GM18498 (cell line): ENCODE data around the gene IGLL1.
"Not testable (repeated sequence)": the region's sequence is repeated elsewhere in the genome, so short reads cannot be mapped to it uniquely, and the experiment has no call there.

ENCODE experiments used
- ATAC-seq: cut with Tn5 transposase; IDR thresholded peaks from one replicate; pipeline ENCODE4 v1.9.1; 2021; ENCODE audit warnings: mild to moderate bottlenecking, moderate library complexity; ENCODE audit not compliant: unreplicated experiment

Gene IGLL1

DNA sequence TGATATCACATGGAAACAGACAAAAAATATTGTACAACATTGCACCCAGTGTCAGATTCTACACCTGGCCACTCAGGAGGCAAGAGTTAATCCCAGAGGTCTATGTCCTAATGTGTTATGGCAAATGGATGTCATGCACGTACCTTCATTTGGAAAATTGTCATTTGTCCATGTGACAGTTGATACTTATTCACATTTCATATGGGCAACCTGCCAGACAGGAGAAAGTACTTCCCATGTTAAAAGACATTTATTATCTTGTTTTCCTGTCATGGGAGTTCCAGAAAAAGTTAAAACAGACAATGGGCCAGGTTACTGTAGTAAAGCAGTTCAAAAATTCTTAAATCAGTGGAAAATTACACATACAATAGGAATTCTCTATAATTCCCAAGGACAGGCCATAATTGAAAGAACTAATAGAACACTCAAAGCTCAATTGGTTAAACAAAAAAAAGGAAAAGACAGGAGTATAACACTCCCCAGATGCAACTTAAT lies 36.5 kb downstream of the IGLL1 start:
- not testable (repeated sequence) for ATAC-seq

DNA sequence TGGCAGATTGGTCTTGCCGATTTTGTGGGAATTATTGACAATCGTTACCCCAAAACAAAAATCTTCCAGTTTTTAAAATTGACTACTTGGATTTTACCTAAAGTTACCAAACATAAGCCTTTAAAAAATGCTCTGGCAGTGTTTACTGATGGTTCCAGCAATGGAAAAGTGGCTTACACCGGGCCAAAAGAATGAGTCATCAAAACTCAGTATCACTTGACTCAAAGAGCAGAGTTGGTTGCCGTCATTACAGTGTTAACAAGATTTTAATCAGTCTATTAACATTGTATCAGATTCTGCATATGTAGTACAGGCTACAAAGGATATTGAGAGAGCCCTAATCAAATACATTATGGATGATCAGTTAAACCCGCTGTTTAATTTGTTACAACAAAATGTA lies 37.2 kb downstream of the IGLL1 start:
- no peak for ATAC-seq

DNA sequence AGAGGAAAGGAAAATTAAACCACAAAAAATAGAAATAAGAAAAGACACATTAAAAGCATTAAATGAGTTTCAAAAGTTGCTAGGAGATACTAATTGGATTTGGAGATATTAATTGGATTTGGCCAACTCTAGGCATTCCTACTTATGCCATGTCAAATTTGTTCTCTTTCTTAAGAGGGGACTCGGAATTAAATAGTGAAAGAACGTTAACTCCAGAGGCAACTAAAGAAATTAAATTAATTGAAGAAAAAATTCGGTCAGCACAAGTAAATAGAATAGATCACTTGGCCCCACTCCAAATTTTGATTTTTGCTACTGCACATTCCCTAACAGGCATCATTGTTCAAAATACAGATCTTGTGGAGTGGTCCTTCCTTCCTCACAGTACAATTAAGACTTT lies 37.7 kb downstream of the IGLL1 start:
- ATAC-seq, result not testable (repeated sequence)

DNA sequence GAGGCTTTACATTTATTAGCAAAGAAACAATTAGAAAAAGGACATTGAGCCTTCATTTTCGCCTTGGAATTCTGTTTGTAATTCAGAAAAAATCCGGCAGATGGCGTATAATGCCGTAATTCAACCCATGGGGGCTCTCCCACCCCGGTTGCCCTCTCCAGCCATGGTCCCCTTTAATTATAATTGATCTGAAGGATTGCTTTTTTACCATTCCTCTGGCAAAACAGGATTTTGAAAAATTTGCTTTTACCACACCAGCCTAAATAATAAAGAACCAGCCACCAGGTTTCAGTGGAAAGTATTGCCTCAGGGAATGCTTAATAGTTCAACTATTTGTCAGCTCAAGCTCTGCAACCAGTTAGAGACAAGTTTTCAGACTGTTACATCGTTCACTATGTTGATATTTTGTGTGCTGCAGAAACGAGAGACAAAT lies 38.2 kb downstream of the IGLL1 start:
- ATAC-seq, result not testable (repeated sequence)

DNA sequence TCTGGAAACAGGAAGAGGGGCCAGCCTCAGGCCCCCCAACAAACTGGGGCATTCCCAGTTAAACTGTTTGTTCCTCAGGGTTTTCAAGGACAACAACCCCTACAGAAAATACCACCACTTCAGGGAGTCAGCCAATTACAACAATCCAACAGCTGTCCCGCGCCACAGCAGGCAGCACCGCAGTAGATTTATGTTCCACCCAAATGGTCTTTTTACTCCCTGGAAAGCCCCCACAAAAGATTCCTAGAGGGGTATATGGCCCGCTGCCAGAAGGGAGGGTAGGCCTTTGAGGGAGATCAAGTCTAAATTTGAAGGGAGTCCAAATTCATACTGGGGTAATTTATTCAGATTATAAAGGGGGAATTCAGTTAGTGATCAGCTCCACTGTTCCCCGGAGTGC lies 39.3 kb downstream of the IGLL1 start:
- ATAC-seq, result not testable (repeated sequence)

DNA sequence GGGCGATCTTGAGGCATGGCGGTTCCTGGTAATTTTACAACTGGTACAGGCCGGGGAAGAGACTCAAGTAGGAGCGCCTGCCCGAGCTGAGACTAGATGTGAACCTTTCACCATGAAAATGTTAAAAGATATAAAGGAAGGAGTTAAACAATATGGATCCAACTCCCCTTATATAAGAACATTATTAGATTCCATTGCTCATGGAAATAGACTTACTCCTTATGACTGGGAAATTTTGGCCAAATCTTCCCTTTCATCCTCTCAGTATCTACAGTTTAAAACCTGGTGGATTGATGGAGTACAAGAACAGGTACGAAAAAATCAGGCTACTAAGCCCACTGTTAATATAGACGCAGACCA lies 40.3 kb downstream of the IGLL1 start:
- ATAC-seq, result not testable (repeated sequence)

DNA sequence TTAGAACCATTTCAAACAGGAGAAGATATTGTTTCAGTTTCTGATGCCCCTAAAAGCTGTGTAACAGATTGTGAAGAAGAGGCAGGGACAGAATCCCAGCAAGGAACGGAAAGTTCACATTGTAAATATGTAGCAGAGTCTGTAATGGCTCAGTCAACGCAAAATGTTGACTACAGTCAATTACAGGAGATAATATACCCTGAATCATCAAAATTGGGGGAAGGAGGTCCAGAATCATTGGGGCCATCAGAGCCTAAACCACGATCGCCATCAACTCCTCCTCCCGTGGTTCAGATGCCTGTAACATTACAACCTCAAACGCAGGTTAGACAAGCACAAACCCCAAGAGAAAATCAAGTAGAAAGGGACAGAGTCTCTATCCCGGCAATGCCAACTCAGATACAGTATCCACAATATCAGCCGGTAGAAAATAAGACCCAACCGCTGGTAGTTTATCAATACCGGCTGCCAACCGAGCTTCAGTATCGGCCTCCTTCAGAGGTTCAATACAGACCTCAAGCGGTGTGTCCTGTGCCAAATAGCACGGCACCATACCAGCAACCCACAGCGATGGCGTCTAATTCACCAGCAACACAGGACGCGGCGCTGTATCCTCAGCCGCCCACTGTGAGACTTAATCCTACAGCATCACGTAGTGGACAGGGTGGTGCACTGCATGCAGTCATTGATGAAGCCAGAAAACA lies 40.8 kb downstream of the IGLL1 start:
- ATAC-seq, result peak; percentile 48

DNA sequence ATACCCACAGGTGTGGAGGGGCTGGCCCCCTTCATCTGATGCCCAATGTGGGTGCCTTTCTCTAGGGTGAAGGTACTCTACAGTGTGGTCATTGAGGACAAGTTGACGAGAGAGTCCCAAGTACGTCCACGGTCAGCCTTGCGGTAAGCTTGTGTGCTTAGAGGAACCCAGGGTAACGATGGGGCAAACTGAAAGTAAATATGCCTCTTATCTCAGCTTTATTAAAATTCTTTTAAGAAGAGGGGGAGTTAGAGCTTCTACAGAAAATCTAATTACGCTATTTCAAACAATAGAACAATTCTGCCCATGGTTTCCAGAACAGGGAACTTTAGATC lies 41.4 kb downstream of the IGLL1 start:
- ATAC-seq, result not testable (repeated sequence)

DNA sequence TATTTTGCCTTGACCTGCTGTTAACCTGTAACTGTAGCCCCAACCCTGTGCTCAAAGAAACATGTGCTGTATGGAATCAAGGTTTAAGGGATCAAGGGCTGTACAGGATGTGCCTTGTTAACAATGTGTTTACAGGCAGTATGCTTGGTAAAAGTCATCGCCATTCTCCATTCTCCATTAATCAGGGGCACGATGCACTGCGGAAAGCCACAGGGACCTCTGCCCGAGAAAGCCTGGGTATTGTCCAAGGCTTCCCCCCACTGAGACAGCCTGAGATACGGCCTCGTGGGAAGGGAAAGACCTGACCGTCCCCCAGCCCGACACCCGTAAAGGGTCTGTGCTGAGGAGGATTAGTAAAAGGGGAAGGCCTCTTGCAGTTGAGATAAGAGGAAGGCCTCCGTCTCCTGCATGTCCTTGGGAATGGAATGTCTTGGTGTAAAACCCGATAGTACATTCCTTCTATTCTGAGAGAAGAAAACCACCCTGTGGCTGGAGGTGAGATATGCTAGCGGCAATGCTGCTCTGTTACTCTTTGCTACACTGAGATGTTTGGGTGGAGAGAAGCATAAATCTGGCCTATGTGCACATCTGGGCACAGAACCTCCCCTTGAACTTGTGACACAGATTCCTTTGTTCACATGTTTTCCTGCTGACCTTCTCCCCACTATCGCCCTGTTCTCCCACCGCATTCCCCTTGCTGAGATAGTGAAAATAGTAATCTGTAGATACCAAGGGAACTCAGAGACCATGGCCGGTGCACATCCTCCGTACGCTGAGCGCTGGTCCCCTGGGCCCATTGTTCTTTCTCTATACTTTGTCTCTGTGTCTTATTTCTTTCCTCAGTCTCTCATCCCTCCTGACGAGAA lies 42.0 kb downstream of the IGLL1 start:
- ATAC-seq, result not testable (repeated sequence)

DNA sequence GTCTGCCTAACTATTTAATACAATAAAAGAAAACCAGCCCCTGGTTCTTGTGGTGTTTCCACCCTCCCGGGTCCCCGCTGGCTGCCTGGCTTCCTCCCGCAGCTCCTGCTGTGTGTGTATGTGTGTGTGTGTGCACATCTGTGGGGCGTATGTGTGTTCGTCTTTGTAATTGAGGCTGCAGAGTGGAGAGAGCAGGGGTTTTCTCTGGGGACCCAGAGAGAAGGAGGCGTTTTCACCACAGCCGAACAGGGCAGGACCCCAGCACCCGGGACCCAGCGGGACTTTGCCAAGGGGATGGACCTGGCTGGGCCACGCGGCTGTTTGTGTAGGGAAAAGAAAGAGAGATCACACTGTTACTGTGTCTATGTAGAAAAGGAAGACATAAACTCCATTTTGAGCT lies 42.7 kb downstream of the IGLL1 start:
- no peak for ATAC-seq

DNA sequence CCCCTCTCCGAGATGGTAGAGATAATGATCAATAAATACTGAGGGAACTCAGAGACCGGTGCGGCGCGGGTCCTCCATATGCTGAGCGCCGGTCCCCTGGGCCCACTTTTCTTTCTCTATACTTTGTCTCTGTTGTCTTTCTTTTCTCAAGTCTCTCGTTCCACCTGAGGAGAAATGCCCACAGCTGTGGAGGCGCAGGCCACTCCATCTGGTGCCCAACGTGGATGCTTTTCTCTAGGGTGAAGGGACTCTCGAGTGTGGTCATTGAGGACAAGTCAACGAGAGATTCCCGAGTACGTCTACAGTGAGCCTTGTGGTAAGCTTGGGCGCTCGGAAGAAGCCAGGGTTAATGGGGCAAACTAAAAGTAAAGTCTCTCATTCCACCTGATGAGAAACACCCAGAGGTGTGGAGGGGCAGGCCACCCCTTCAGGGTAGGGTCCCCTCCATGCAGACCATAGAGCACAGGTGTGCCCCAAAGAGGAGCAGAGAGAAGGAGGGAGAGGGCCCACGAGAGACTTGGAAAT lies 43.2 kb downstream of the IGLL1 start:
- ATAC-seq, result no peak

DNA sequence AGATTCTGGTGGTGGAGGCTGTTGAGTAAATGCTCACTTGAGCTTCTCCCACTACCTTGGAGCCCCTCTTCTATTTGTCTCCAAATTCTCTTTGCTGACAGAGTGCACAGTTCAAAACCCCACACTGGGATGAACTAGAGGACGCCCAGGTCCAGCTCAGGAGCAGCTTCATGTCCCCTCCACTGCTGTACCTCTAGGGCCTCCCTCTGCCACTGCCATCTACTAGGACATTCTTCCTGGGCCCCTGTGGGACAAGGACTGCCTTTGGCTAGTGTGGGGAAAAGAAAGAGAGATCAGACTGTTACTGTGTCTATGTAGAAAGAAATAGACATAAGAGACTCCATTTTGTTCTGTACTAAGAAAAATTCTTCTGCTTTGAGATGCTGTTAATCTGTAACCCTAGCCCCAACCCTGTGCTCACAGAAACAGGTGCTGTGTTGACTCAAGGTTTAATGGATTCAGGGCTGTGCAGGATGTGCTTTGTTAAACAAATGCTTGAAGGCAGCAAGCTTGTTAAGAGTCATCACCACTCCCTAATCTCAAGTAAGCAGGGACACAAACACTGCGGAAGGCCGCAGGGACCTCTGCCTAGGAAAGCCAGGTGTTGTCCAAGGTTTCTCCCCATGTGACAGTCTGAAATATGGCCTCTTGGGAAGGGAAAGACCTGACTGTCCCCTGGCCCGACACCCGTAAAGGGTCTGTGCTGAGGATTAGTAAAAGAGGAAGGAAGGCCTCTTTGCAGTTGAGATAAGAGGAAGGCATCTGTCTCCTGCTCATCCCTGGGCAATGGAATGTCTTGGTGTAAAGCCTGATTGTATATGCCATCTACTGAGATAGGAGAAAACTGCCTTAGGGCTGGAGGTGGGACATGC lies 44.1 kb downstream of the IGLL1 start:
- not testable (repeated sequence) for ATAC-seq

DNA sequence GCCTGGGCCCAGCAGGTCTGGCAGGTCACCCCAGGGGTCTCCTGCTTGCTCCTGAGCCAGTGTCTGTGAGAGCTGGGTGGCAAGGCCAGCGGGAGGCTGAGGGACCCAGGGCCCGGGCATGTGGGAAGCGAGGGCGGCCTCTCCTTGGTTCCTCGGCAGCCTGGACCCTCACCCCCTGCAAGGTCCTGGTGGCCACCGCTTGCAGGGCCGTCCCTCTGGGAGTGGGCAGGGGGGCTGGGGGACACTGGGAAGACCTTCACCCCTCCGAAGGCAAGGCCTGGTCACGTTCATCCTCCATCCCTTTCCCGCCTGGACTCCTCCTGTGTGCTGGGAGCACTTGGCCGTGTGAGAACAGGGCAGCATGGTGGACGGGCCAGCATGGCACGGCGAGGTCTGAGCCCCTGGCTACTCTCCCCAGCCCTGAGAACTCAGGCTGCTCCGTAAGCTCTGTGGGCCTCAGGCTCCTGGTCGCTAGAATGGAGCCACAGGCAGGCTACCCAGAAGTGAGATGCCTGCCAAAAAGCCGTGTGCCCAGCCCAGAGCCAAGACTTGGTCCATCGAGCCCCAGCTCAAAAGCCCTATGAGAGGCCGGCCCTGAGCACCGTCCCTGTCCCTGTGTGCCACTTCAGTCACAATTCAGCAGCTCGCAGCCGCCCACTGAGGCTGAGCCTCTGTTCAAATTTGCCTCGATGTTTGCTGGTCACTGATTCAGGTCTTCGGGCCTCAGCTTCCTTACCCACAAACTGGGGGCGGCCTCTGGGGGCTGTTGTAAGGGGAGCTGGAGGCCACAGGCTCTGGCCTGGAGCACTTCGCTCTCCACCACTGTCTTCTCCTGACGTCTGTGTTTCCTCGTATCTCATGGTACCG lies 45.0 kb downstream of the IGLL1 start:
- ATAC-seq, result no peak

DNA sequence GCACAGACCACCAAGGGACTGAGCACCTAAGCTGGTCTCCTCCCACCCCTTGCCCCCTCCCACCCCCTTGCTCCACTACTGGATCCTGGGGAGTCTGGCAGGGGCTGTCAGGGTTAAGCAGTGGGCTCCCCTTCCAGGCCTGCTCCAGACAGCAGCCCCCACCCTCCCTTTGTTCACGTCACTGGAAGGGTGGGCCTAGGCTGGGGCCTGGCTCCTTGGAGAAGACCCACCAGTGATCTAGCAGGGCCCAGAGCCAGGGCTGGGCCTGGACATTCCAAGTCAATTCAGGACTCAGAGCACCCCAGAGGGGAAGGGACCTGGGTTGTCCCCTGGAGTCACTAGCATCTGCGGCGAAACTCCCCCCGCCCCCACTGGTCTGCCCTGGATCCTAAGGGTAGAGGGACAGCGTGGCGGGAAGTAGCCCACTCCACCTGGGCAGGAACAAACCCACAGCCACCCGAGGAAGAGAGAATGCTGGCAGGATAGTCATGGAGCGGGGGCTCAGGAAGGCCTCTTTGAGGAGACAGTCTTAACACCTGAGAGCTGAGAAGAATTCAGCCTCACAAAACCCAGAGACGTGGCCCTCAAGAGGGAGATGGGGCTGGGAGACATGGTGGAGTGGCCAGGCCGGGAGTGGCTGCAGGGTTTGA lies 45.8 kb downstream of the IGLL1 start:
- ATAC-seq, result no peak

DNA sequence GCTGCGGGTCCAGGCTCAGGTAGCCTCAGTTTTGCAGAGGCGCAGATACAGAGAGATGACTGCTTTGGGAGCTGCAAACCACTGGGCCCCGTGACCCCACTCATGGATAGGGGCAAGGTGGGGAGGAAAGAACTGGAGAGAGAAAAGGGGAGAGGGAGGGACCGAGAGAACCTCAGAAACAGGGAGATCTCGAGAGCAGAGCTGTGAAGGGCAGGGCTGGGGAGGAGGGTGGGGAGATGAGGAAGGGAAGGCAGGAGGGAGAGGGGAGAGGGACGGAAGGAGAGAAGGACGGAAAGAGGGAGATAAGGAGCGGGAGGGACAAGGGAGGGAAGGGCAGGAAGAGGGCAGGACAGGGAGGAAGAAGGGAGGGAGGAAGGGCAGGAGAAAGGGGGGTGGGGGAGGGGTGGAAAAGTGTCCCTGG lies 46.3 kb downstream of the IGLL1 start:
- ATAC-seq, result no peak

DNA sequence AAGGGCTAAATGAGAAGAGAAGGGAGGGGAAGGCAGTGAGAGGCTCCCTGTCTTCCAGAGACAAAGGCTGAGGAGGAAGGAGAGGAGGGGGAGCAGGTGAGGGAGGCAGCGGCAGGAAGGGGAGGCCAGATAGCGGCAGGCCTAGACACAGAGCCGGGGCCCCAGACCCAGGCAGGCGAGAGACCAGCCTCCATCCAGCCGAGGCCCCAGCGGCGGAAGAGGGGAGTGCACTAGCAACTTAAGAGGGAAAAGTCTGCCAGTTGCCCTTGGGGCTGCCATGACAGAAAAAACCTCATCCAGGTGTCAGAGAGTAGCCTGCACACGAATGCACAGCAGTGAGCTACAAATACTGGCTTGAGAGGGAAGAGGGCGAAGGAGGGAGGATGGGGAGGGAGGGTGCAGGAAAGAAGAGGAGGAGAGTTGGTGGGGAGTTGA lies 46.7 kb downstream of the IGLL1 start:
- no peak for ATAC-seq

DNA sequence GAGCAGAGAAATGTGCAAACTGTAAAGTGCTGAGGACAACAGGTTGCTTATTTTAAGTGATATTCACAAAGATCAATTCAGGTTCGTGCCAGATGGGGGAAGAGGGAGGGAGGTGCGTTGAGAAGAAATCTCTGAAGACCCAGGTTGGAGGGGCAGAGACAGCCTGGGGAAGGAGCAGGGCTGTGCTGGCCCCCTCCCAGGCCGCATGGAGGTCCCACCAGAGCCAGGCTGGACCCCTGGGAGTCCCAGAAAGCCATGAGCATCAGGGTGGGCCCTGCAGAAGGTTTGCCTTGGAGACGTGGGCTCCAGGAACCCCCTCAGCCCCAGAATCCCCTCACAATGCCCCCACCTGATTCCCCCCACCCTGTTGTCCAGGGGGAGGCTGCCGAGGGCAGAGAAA lies 47.4 kb downstream of the IGLL1 start:
- no peak for ATAC-seq

DNA sequence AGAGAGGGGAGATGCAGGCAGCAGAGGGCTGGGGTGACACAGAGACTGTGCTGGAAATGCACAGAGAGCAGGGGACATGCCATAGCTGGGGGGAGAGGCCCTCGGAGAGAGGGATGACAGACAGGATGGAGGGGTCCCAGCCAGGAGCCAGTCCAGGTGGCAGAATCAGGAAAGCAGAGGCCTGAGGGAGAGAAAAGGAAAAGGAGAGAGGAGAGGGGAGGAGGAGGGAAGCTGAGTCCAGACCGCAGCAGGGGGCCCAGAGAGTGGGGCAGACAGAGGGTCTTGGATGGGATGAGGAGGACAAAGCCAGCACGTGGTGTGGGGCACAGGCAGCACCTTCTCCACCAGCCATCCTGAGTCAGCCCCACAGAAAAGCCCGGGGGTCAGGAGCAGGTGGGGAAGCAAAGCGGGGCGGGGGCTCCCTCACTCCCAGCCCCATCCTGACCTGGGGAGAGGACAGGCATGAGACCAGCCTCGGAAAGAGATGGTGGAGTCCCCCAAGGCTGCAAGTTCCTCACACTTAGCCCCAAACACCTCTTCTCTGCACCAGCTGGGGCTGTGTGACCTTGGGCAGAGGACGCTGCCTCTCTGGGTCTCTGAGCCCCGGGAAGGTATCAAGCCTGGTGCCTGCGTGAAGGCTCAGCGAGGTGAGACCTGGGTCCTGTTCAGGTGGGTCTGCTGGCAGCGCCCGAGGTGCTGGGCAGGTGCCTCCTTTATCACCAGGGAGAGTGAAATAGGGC lies 48.0 kb downstream of the IGLL1 start:
- no peak for ATAC-seq
